ENCODE measurements around the gene SSUH2.

The SSUH2 gene

GRCh38 chr3:8673083-8673737, 28.6 kb upstream of the SSUH2 start:
- DNase-seq (ENCODE audit: low read depth), result no peak
- H3K4me3 ChIP-seq (ENCODE audit: low read depth, low read length), result no peak overlapping the region
- TF ChIP-seq CTCF (IDR thresholded peaks at IDR 0.05; ENCODE audit: low read depth, low read length, missing control alignments), result no peak

GRCh38 chr3:8669019-8669418, 24.4 kb upstream of the SSUH2 start:
- no peak for TF ChIP-seq CTCF (IDR thresholded peaks at IDR 0.05; ENCODE audit: low read depth, low read length, missing control alignments)
- DNase-seq (ENCODE audit: low read depth), result no peak
- no peak overlapping the region for H3K4me3 ChIP-seq (ENCODE audit: low read depth, low read length)

GRCh38 chr3:8668216-8668615, 23.6 kb upstream of the SSUH2 start:
- TF ChIP-seq CTCF (IDR thresholded peaks at IDR 0.05; ENCODE audit: low read depth, low read length, missing control alignments), result no peak
- DNase-seq (ENCODE audit: low read depth), result no peak
- no peak overlapping the region for H3K4me3 ChIP-seq (ENCODE audit: low read depth, low read length)

GRCh38 chr3:8667463-8668091, 23.0 kb upstream of the SSUH2 start:
- H3K4me3 ChIP-seq (ENCODE audit: low read depth, low read length), result no peak overlapping the region
- DNase-seq (ENCODE audit: low read depth), result no peak
- TF ChIP-seq CTCF (IDR thresholded peaks at IDR 0.05; ENCODE audit: low read depth, low read length, missing control alignments), result no peak

GRCh38 chr3:8665407-8665896, 20.9 kb upstream of the SSUH2 start:
- H3K4me3 ChIP-seq (ENCODE audit: low read depth, low read length), result no peak overlapping the region
- DNase-seq (ENCODE audit: low read depth), result peak; percentile 21
- no peak for TF ChIP-seq CTCF (IDR thresholded peaks at IDR 0.05; ENCODE audit: low read depth, low read length, missing control alignments)

GRCh38 chr3:8663177-8664061, 18.8 kb upstream of the SSUH2 start:
- peak; percentile 76 for TF ChIP-seq CTCF (IDR thresholded peaks at IDR 0.05; ENCODE audit: low read depth, low read length, missing control alignments)
- peak; percentile 29 for DNase-seq (ENCODE audit: low read depth)
- H3K4me3 ChIP-seq (ENCODE audit: low read depth, low read length), result no peak overlapping the region
